Measurements from ENCODE around the gene VPS13A. TPM values are rescaled to one million over a fixed set of nuclear protein-coding genes. Genes with fewer than 3 reads are reported as not detected.

The VPS13A gene
- total RNA-seq, 1 donor from 2014 or later: 18.8 TPM

DNA sequence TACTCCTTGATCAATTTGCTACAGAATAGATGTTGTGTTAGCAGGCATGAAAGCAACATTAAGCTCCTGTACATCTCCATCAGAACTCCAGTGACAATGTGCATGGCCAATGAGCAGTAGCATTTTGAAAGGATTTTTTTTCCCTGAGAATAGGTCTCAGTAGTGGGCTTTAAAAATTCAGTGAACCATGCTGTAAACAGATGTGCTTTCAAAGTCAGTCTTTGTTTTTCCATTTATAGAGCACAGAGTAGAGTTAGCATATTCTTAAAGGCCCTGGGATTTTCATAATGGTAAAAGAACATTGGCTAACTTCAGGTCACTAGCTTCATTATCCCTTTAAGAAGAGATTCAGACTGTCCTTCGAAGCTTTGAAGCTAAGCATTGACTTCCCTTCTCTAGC is 150.8 kb downstream of the VPS13A start:
- intact Hi-C loops (cut with DNase I): no loop called here
- TF ChIP-seq, protein P1, sequence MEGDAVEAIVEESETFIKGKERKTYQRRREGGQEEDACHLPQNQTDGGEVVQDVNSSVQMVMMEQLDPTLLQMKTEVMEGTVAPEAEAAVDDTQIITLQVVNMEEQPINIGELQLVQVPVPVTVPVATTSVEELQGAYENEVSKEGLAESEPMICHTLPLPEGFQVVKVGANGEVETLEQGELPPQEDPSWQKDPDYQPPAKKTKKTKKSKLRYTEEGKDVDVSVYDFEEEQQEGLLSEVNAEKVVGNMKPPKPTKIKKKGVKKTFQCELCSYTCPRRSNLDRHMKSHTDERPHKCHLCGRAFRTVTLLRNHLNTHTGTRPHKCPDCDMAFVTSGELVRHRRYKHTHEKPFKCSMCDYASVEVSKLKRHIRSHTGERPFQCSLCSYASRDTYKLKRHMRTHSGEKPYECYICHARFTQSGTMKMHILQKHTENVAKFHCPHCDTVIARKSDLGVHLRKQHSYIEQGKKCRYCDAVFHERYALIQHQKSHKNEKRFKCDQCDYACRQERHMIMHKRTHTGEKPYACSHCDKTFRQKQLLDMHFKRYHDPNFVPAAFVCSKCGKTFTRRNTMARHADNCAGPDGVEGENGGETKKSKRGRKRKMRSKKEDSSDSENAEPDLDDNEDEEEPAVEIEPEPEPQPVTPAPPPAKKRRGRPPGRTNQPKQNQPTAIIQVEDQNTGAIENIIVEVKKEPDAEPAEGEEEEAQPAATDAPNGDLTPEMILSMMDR (IDR thresholded peaks at IDR 0.05): no peak
- Histone ChIP-seq H3K36me3 (peaks cover 11 to 14% of the 10 kb centered on the region in 2 donors), H3K4me1 (no peaks in the 10 kb centered on the region), H3K27me3 (no peaks in the 10 kb centered on the region), H3K27ac (no peak overlapping the region), H3K9me3 (no peaks in the 10 kb centered on the region), H3K4me3 (no peak overlapping the region)
- DNase-seq (ENCODE audit: low spot score in 2 of 2): no peak

GRCh38 chr9:77370064-77370463 is 192.7 kb downstream of the VPS13A start:
- H3K4me3 ChIP-seq: no peak overlapping the region
- H3K9me3 ChIP-seq: no peaks in the 10 kb centered on the region
- H3K27me3 ChIP-seq: no peaks in the 10 kb centered on the region
- TF ChIP-seq, protein P1 (IDR thresholded peaks at IDR 0.05): no peak
- H3K36me3 ChIP-seq: peaks cover 19 to 28% of the 10 kb centered on the region in 2 donors
- intact Hi-C loops (cut with DNase I): no loop called here
- H3K4me1 ChIP-seq: no peaks in the 10 kb centered on the region
- H3K27ac ChIP-seq: no peak overlapping the region
- DNase-seq (ENCODE audit: low spot score in 2 of 2): no peak

DNA sequence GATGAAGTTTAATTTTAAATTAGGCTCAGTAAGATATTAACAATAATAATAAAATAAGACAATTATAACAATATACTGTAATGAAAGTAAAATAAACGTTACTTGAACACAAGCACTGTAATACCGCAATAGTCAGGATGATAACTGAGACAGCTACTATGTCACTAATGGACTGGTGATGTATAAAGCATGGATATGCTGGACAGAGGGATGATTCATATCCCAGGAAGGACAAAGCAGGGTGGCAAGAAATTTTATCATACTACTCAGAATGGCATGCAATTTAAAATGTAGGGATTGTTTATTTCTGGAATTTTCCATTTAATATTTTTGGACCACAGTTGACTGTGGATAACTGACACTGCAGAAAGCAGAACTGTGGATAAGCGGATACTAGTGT is 196.9 kb downstream of the VPS13A start:
- DNase-seq (ENCODE audit: low spot score in 2 of 2): no peak
- Histone ChIP-seq H3K36me3 (peaks cover 14 to 23% of the 10 kb centered on the region in 2 donors), H3K9me3 (no peaks in the 10 kb centered on the region), H3K4me3 (no peak overlapping the region), H3K4me1 (no peaks in the 10 kb centered on the region), H3K27me3 (no peaks in the 10 kb centered on the region), H3K27ac (no peak overlapping the region)
- TF ChIP-seq, protein P1 (IDR thresholded peaks at IDR 0.05): no peak
- intact Hi-C loops (cut with DNase I): no loop called here

DNA sequence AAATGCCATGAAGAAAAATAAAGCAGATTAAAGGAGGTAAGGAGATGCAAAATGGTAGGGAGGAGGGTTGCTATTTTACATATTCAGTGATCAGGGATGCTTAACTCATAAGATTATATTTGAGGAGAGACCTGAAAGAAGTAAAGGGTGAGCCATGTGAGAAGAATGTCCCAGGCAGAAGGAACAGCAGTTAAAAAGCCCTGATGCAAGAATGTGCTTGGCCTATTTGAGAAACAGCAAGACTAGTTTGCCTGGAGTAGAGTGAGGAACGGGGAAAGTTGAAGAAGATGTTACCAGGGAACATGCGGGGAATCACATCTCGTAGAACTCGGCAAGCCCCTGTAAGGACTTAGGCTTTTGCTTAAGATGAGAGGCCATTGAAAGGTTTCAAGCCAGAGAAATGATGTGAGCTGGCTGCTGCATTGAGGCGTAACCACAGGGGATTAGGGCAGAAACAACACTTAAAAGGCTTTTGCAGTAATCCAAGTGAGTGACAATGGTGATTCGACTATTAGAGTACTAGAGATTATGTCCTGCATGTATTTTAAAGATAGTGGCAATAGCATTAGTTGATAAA is 198.7 kb downstream of the VPS13A start:
- TF ChIP-seq, protein P1 (IDR thresholded peaks at IDR 0.05): no peak
- Histone ChIP-seq H3K36me3 (peaks cover 5 to 7% of the 10 kb centered on the region in 2 donors), H3K9me3 (no peaks in the 10 kb centered on the region), H3K4me1 (no peaks in the 10 kb centered on the region), H3K27ac (no peak overlapping the region), H3K4me3 (no peak overlapping the region), H3K27me3 (no peaks in the 10 kb centered on the region)
- intact Hi-C loops (cut with DNase I): no loop called here
- no peak for DNase-seq (ENCODE audit: low spot score in 2 of 2)

- intact Hi-C loops (cut with DNase I): no loop called here
- TF ChIP-seq, protein P1 (IDR thresholded peaks at IDR 0.05): no peak
Measured at GRCh38 chr9:77384406-77384805, 207.1 kb downstream of the VPS13A start.

GRCh38 chr9:77386187-77386586 is 208.9 kb downstream of the VPS13A start:
- TF ChIP-seq, protein P1 (IDR thresholded peaks at IDR 0.05): no peak
- no peaks in the 10 kb centered on the region for H3K27me3 ChIP-seq
- intact Hi-C loops (cut with DNase I): no loop called here

More at GRCh38 chr9:77384406-77384805, 207.1 kb downstream of the VPS13A start:
- Histone ChIP-seq H3K9me3 (no peaks in the 10 kb centered on the region), H3K36me3 (peaks cover 0 to 11% of the 10 kb centered on the region in 2 donors), H3K27me3 (no peaks in the 10 kb centered on the region), H3K4me1 (no peaks in the 10 kb centered on the region), H3K4me3 (no peak overlapping the region), H3K27ac (no peak overlapping the region)
- no peak for DNase-seq (ENCODE audit: low spot score in 2 of 2)

More at GRCh38 chr9:77386187-77386586, 208.9 kb downstream of the VPS13A start:
- no peak overlapping the region for H3K4me3 ChIP-seq
- no peak overlapping the region for H3K27ac ChIP-seq
- no peaks in the 10 kb centered on the region for H3K9me3 ChIP-seq
- no peaks in the 10 kb centered on the region for H3K4me1 ChIP-seq
- H3K36me3 ChIP-seq: peaks cover 0 to 9% of the 10 kb centered on the region in 2 donors
- DNase-seq (ENCODE audit: low spot score in 2 of 2): no peak

Data from ascending aorta (tissue), 2 donors.